K562 (cell line): ENCODE measurements around the gene BCAS2. TPM values are rescaled to one million over a fixed set of nuclear protein-coding genes. Genes with fewer than 3 reads are reported as not detected.

Experiments used
- ATF3 ChIP-seq, 2 experiments: fragments of 450-650 bp in 1 of 2; sonication (generic) in 1 of 2; formaldehyde crosslinking in 1 of 2; IDR thresholded peaks in 1 of 2; conservative IDR thresholded peaks in 1 of 2; 2 replicates each; pipeline versions ENCODE4 v1.6.1 to v1.8.1; 2016 to 2023; ENCODE audit warnings: mild to moderate bottlenecking in 2 of 2, moderate library complexity in 2 of 2, inconsistent platforms in 1 of 2, missing genetic modification reagents in 1 of 2
- CBX8 ChIP-seq: fragments of 200-600 bp; sonication (generic); IDR thresholded peaks from 2 replicates; pipeline ENCODE4 v1.6.1; 2012; ENCODE audit warnings: borderline replicate concordance, mixed run types, low read depth, mild to moderate bottlenecking, moderate library complexity, mixed read lengths, low read length, control low read depth, inconsistent platforms; ENCODE audit not compliant: poor library complexity, severe bottlenecking; ENCODE audit errors: extremely low read depth
- ETS1 ChIP-seq: conservative IDR thresholded peaks from 2 replicates; pipeline ENCODE4 v1.6.1; 2011; ENCODE audit warnings: low read depth, mild to moderate bottlenecking, low read length; ENCODE audit not compliant: control insufficient read depth
- FOXO4 ChIP-seq: fragments of 450-650 bp; formaldehyde crosslinking; IDR thresholded peaks from 2 replicates; pipeline ENCODE4 v1.4.0; 2020; ENCODE audit warnings: mild to moderate bottlenecking, moderate library complexity
- HMGN3 ChIP-seq: IDR thresholded peaks from 2 replicates; pipeline ENCODE4 v1.6.1; 2011; ENCODE audit warnings: borderline replicate concordance, low read depth, mild to moderate bottlenecking, mixed read lengths, low read length; ENCODE audit not compliant: insufficient read length; ENCODE audit errors: extremely low read depth
- POLR2AphosphoS5 ChIP-seq: IDR thresholded peaks from 2 replicates; pipeline ENCODE4 v1.6.1; 2011; ENCODE audit warnings: mild to moderate bottlenecking, low read depth, low read length, moderate library complexity; ENCODE audit not compliant: control insufficient read depth, insufficient read depth
- POLR3G ChIP-seq: IDR thresholded peaks from 2 replicates; pipeline ENCODE4 v1.6.1; 2011; ENCODE audit not compliant: insufficient read length, insufficient replicate concordance; ENCODE audit errors: extremely low read depth
- PRPF4 ChIP-seq: fragments of 200-400 bp; formaldehyde crosslinking; IDR thresholded peaks from one replicate; pipeline ENCODE4 v1.6.1; 2017; ENCODE audit warnings: low read length, low read depth, mild to moderate bottlenecking; ENCODE audit not compliant: insufficient read depth, poor library complexity, severe bottlenecking
- RB1 ChIP-seq: fragments of 450-650 bp; IDR thresholded peaks from 2 replicates; pipeline ENCODE4 v1.6.1; 2017; ENCODE audit warnings: low read depth, mild to moderate bottlenecking
- SUPT5H ChIP-seq: fragments of 450-650 bp; IDR thresholded peaks from 2 replicates; pipeline ENCODE4 v1.6.1; 2016
- TARDBP ChIP-seq: fragments of 450-650 bp; IDR thresholded peaks from 2 replicates; pipeline ENCODE4 v1.6.1; 2016
- ZNF699 ChIP-seq: fragments of 250-450 bp; sonication (Bioruptor Pico); IDR thresholded peaks from 2 replicates; pipeline ENCODE4 v1.8.0; 2021; ENCODE audit warnings: mild to moderate bottlenecking, moderate library complexity; ENCODE audit not compliant: insufficient replicate concordance
- polyA plus RNA-seq, 8 experiments: library from polyadenylated mRNA; depleted of rRNA in 4 of 8; stranded (reverse) in 5 of 8; unstranded in 3 of 8; fragments of >200 nt; fragmentation: Nextera tagmentation in 2 of 8; fragmentation: Illumina TruSeq in 1 of 8; extraction: Ambion mirVana in 2 of 8; extraction: Trizol in 1 of 8; gene quantifications; 2 replicates each; pipeline versions ENCODE4 v1.2.1 to v1.2.3, GENCODE V29; 2011 to 2014; ENCODE audit warnings: inconsistent platforms in 1 of 8, missing spikeins in 1 of 8
- total RNA-seq, 7 experiments: library from RNA; depleted of rRNA in 6 of 7; stranded (reverse); fragments of >200 nt in 6 of 7; fragmentation: Illumina TruSeq in 2 of 7; extraction: Trizol in 2 of 7; gene quantifications; 2 replicates each; pipeline versions ENCODE4 v1.2.1 to v1.2.3, GENCODE V29; 2011 to 2021; ENCODE audit warnings: low replicate concordance in 1 of 7
- TF ChIP-seq, protein P1 (sequence below): sonication (generic); formaldehyde crosslinking; IDR thresholded peaks from 2 replicates; pipeline ENCODE4 v1.8.0; 2022; ENCODE audit warnings: missing genetic modification reagents, mild to moderate bottlenecking, borderline replicate concordance

BCAS2 gene
- total and polyA plus RNA-seq, 9 of the 15 experiments (the other 6 are each of a cell fraction or from before 2014, with no cell fraction given) = 59.3 to 183 (median 81.1) TPM

DNA sequence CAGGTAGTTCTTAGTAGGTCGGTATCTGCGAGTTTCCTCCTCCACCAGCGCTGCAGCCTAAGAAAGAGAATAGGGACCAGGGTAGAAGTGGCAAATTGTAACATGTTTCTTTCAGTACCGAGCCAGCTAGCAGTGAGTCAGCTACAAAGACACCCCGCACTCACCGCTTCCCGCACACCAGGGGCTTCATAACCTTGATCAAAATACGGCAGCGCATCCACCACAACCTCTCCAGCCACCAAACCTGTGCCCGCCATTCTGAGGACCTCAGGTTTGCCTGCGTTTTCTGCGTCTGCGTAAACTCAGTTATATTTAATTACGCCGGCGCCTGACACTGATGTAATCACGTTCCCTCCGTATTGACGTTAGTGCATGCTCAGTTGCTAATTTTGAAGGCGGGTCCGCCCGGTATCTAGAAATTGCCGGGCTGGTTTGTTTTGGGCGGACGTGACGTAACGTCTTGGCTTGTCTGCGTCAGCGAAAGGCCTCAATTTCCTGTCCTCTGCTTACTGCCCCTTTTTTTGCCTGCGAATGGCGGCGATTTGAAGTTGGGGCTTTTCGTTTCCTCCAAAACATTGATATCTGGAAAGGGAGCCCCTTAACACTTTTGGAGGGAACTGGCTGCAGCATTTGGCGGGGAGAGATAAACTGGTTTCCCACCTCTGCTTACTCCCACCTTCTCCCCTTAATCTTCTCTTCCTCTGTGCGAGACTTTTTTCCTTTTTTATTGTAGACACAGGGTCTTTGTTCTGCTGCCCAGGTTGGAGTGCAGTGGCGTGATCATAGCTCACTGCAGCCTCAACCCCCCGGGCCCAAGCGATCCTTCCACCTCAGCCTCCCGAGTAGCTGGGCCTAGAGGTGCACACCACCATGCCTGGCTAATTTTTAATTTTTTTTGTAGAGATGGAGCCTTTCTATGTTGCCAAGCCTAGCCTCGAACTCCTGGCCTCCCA is at the start of gene BCAS2 (continued):
- TF ChIP-seq ETS1 (peak; percentile 62; the same call in 1 of the 2 replicates), TARDBP (peak; percentile 93; the same call in 1 of the 2 replicates), POLR2AphosphoS5 (peak; percentile 98), PRPF4 (no peak), HMGN3 (no peak), SUPT5H (peak; percentile 97), ATF3 (IDR thresholded peaks at IDR 0.05) (peak; percentile 97), ATF3 (CRISPR knock-in tag; conservative IDR thresholded peaks at IDR 0.05) (no peak), POLR3G (no peak), FOXO4 (CRISPR knock-in tag) (no peak), CBX8 (no peak), RB1 (peak; percentile 51; the same call in 1 of the 2 replicates), ZNF699 (no peak)
- TF ChIP-seq, protein P1, sequence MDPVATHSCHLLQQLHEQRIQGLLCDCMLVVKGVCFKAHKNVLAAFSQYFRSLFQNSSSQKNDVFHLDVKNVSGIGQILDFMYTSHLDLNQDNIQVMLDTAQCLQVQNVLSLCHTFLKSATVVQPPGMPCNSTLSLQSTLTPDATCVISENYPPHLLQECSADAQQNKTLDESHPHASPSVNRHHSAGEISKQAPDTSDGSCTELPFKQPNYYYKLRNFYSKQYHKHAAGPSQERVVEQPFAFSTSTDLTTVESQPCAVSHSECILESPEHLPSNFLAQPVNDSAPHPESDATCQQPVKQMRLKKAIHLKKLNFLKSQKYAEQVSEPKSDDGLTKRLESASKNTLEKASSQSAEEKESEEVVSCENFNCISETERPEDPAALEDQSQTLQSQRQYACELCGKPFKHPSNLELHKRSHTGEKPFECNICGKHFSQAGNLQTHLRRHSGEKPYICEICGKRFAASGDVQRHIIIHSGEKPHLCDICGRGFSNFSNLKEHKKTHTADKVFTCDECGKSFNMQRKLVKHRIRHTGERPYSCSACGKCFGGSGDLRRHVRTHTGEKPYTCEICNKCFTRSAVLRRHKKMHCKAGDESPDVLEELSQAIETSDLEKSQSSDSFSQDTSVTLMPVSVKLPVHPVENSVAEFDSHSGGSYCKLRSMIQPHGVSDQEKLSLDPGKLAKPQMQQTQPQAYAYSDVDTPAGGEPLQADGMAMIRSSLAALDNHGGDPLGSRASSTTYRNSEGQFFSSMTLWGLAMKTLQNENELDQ (CRISPR knock-in tag) = no peak
